Natural killer cell treated with Interleukin-12 subunit alpha and Interleukin-12 subunit beta and Interleukin-15 and Interleukin-18, amount 100 ng/mL, for 72 hours (primary cell): ENCODE measurements around the gene MIPOL1. TPM values are rescaled to one million over a fixed set of nuclear protein-coding genes. Genes with fewer than 3 reads are reported as not detected.
"Not testable (repeated sequence)": the region's sequence is repeated elsewhere in the genome, so short reads cannot be mapped to it uniquely, and the experiment has no call there.

Experiments used
- ATAC-seq, 2 donors: fragments of 150-1000 bp; cut with Tn5 transposase in 1 of 2; sonication (Bioruptor Pico), chemical (Tn5 transposase) in 1 of 2; 2 replicates each; pipeline ENCODE4 v1.10.0; 2021
- DNase-seq: peaks from one replicate; pipeline ENCODE4 v3.0.0; 2022; ENCODE audit warnings: low spot score
- H3K27ac Mint-ChIP-seq, 2 donors: 1 replicate in 1 of 2; 2 replicates in 1 of 2; pipeline ENCODE4 v1.8.0; 2022; ENCODE audit warnings: mixed read lengths in 2 of 2, mild to moderate bottlenecking in 1 of 2, moderate library complexity in 1 of 2
- H3K27me3 Mint-ChIP-seq, 2 donors: 1 replicate in 1 of 2; 2 replicates in 1 of 2; pipeline ENCODE4 v1.8.0; 2022; ENCODE audit warnings: mixed read lengths in 2 of 2
- H3K36me3 Mint-ChIP-seq: one replicate; pipeline ENCODE4 v1.8.0; 2022; ENCODE audit warnings: mixed read lengths
- H3K4me1 Mint-ChIP-seq, 2 donors: 1 replicate in 1 of 2; 2 replicates in 1 of 2; pipeline ENCODE4 v1.8.0; 2022; ENCODE audit warnings: low read depth in 2 of 2, mixed read lengths in 2 of 2, mild to moderate bottlenecking in 1 of 2
- H3K4me3 Mint-ChIP-seq: one replicate; pipeline ENCODE4 v1.8.0; 2022; ENCODE audit warnings: mixed read lengths
- H3K9me3 Mint-ChIP-seq: 2 replicates; pipeline ENCODE4 v1.8.0; 2022; ENCODE audit warnings: mixed read lengths
- total RNA-seq, 2 donors: library from RNA; stranded (reverse); gene quantifications; one replicate each; pipeline ENCODE4 v1.2.3, GENCODE V29; 2022

The MIPOL1 gene
- total RNA-seq, 2 donors from 2014 or later = not detected

GRCh38 chr14:37508503-37508902, 310.8 kb downstream of the MIPOL1 start:
- no peak for DNase-seq
- Mint-ChIP-seq H3K36me3 (peaks cover 5% of the 10 kb centered on the region), H3K4me1 (no peaks in the 10 kb centered on the region), H3K4me3 (no peak overlapping the region), H3K27me3 (no peaks in the 10 kb centered on the region), H3K9me3 (peaks cover 13% of the 10 kb centered on the region), H3K27ac (no peak overlapping the region)
- no peak for ATAC-seq

- ATAC-seq (no peak), DNase-seq (no peak)
- Mint-ChIP-seq H3K36me3 (no peaks in the 10 kb centered on the region), H3K27me3 (no peaks in the 10 kb centered on the region), H3K27ac (no peak overlapping the region), H3K9me3 (peaks cover 12% of the 10 kb centered on the region), H3K4me1 (no peaks in the 10 kb centered on the region), H3K4me3 (no peak overlapping the region)
These were observed 314.4 kb downstream of the MIPOL1 start for GRCh38 chr14:37512173-37512572.

- Mint-ChIP-seq H3K27ac (no peak overlapping the region), H3K9me3 (peaks cover 7% of the 10 kb centered on the region), H3K4me3 (no peak overlapping the region), H3K36me3 (no peaks in the 10 kb centered on the region), H3K4me1 (no peaks in the 10 kb centered on the region), H3K27me3 (no peaks in the 10 kb centered on the region)
- no peak for ATAC-seq
- DNase-seq = no peak
These were observed 318.0 kb downstream of the MIPOL1 start for GRCh38 chr14:37515771-37516170.

- no peaks in the 10 kb centered on the region for H3K36me3 Mint-ChIP-seq
- no peaks in the 10 kb centered on the region for H3K27me3 Mint-ChIP-seq
- DNase-seq (no peak), ATAC-seq (no peak)
- peaks cover 13% of the 10 kb centered on the region for H3K9me3 Mint-ChIP-seq
- H3K4me1 Mint-ChIP-seq = no peaks in the 10 kb centered on the region
- H3K27ac Mint-ChIP-seq = no peak overlapping the region
- H3K4me3 Mint-ChIP-seq = no peak overlapping the region
These were observed 329.3 kb downstream of the MIPOL1 start for GRCh38 chr14:37526994-37527393.

GRCh38 chr14:37539992-37540391, 342.3 kb downstream of the MIPOL1 start:
- no peaks in the 10 kb centered on the region for H3K4me1 Mint-ChIP-seq
- H3K4me3 Mint-ChIP-seq = no peak overlapping the region
- no peaks in the 10 kb centered on the region for H3K27me3 Mint-ChIP-seq
- ATAC-seq = no peak
- no peaks in the 10 kb centered on the region for H3K9me3 Mint-ChIP-seq
- no peak for DNase-seq
- H3K36me3 Mint-ChIP-seq = no peaks in the 10 kb centered on the region
- no peak overlapping the region for H3K27ac Mint-ChIP-seq

- Mint-ChIP-seq H3K4me3 (no peak overlapping the region), H3K27me3 (no peaks in the 10 kb centered on the region), H3K4me1 (no peaks in the 10 kb centered on the region)
These were observed 346.7 kb downstream of the MIPOL1 start for GRCh38 chr14:37544407-37544806.

GRCh38 chr14:37545174-37545573, 347.4 kb downstream of the MIPOL1 start:
- DNase-seq (no peak), ATAC-seq (no peak)
- Mint-ChIP-seq H3K4me3 (no peak overlapping the region), H3K36me3 (no peaks in the 10 kb centered on the region), H3K27me3 (no peaks in the 10 kb centered on the region), H3K4me1 (no peaks in the 10 kb centered on the region), H3K9me3 (no peaks in the 10 kb centered on the region), H3K27ac (no peak overlapping the region)

More at GRCh38 chr14:37544407-37544806, 346.7 kb downstream of the MIPOL1 start:
- no peak for DNase-seq
- Mint-ChIP-seq H3K27ac (no peak overlapping the region), H3K9me3 (no peaks in the 10 kb centered on the region), H3K36me3 (no peaks in the 10 kb centered on the region)
- no peak for ATAC-seq

GRCh38 chr14:37546621-37547447, 349.1 kb downstream of the MIPOL1 start:
- no peaks in the 10 kb centered on the region for H3K9me3 Mint-ChIP-seq
- no peaks in the 10 kb centered on the region for H3K4me1 Mint-ChIP-seq
- no peak overlapping the region for H3K4me3 Mint-ChIP-seq
- no peaks in the 10 kb centered on the region for H3K36me3 Mint-ChIP-seq
- DNase-seq (no peak), ATAC-seq (no peak)
- H3K27me3 Mint-ChIP-seq = no peaks in the 10 kb centered on the region
- no peak overlapping the region for H3K27ac Mint-ChIP-seq

- DNase-seq = no peak
- Mint-ChIP-seq H3K4me1 (no peaks in the 10 kb centered on the region), H3K9me3 (peaks cover 5% of the 10 kb centered on the region), H3K27ac (no peak overlapping the region), H3K4me3 (no peak overlapping the region), H3K36me3 (no peaks in the 10 kb centered on the region), H3K27me3 (no peaks in the 10 kb centered on the region)
- no peak for ATAC-seq
These were observed 352.8 kb downstream of the MIPOL1 start for GRCh38 chr14:37550511-37550910.

GRCh38 chr14:37551119-37551518, 353.4 kb downstream of the MIPOL1 start:
- ATAC-seq = no peak
- Mint-ChIP-seq H3K4me1 (no peaks in the 10 kb centered on the region), H3K9me3 (peaks cover 5% of the 10 kb centered on the region), H3K4me3 (no peak overlapping the region), H3K27me3 (no peaks in the 10 kb centered on the region), H3K36me3 (no peaks in the 10 kb centered on the region), H3K27ac (no peak overlapping the region)
- no peak for DNase-seq

GRCh38 chr14:37553935-37554550, 356.3 kb downstream of the MIPOL1 start:
- Mint-ChIP-seq H3K9me3 (peaks cover 14% of the 10 kb centered on the region), H3K4me3 (no peak overlapping the region), H3K27ac (no peak overlapping the region)

GRCh38 chr14:37555596-37555995, 357.9 kb downstream of the MIPOL1 start:
- H3K9me3 Mint-ChIP-seq = peaks cover 14% of the 10 kb centered on the region
- H3K4me3 Mint-ChIP-seq, H3K4me1 Mint-ChIP-seq, H3K27ac Mint-ChIP-seq, ATAC-seq, H3K27me3 Mint-ChIP-seq, DNase-seq: not testable (repeated sequence)
- H3K36me3 Mint-ChIP-seq = peaks cover 13% of the 10 kb centered on the region

More at GRCh38 chr14:37553935-37554550, 356.3 kb downstream of the MIPOL1 start:
- ATAC-seq (no peak), DNase-seq (no peak)
- Mint-ChIP-seq H3K36me3 (peaks cover 13% of the 10 kb centered on the region), H3K4me1 (no peaks in the 10 kb centered on the region), H3K27me3 (no peaks in the 10 kb centered on the region)

- Mint-ChIP-seq H3K9me3 (peaks cover 18% of the 10 kb centered on the region), H3K36me3 (peaks cover 13% of the 10 kb centered on the region), H3K4me3 (no peak overlapping the region), H3K27ac (no peak overlapping the region), H3K4me1 (no peaks in the 10 kb centered on the region), H3K27me3 (no peaks in the 10 kb centered on the region)
- no peak for ATAC-seq
- no peak for DNase-seq
These were observed 361.0 kb downstream of the MIPOL1 start for GRCh38 chr14:37558740-37559139.

- Mint-ChIP-seq H3K36me3 (peaks cover 13% of the 10 kb centered on the region), H3K27me3 (no peaks in the 10 kb centered on the region), H3K4me3 (no peak overlapping the region), H3K9me3 (peaks cover 13% of the 10 kb centered on the region), H3K27ac (no peak overlapping the region), H3K4me1 (no peaks in the 10 kb centered on the region)
- ATAC-seq (no peak), DNase-seq (no peak)
These were observed 361.6 kb downstream of the MIPOL1 start for GRCh38 chr14:37559386-37559785.
